Measurements from ENCODE around the gene MLC1.

The MLC1 gene

DNA sequence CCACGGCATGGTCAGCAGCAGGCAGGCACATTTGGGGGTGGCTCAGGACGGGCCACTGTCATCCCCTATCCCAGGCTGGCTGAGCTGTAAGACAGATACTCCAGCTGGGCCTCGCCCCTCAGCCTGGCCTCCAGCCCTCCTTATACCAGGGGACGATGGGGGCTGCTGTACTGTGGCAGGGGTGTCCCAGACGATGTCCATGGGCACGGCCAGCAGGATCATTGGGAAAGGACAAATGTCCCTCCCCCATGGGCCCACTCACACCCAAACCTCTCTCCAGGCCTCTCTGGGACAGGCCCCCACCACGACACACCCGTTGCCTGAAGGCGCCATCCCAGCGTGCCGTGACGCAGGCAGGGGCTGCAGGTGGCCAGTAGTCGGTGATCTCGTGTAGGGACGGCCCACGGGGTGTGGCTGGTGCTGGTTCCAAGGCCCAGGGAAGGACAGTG lies 71.1 kb downstream of the MLC1 start:
- Histone ChIP-seq H3K4me3 (ENCODE audit: severe bottlenecking) (no peak overlapping the region), H3K4me1 (ENCODE audit: insufficient read depth, poor library complexity, severe bottlenecking) (peaks cover 7% of the 10 kb centered on the region), H3K27me3 (ENCODE audit: insufficient read depth, poor library complexity, severe bottlenecking) (peaks cover 37% of the 10 kb centered on the region), H3K27ac (ENCODE audit: poor library complexity, severe bottlenecking) (no peak overlapping the region), H3K9me3 (ENCODE audit: severe bottlenecking) (no peaks in the 10 kb centered on the region), H3K36me3 (ENCODE audit: low read depth) (no peaks in the 10 kb centered on the region)
- ATAC-seq (ENCODE audit: low read depth): no peak
- TF ChIP-seq, protein P1, sequence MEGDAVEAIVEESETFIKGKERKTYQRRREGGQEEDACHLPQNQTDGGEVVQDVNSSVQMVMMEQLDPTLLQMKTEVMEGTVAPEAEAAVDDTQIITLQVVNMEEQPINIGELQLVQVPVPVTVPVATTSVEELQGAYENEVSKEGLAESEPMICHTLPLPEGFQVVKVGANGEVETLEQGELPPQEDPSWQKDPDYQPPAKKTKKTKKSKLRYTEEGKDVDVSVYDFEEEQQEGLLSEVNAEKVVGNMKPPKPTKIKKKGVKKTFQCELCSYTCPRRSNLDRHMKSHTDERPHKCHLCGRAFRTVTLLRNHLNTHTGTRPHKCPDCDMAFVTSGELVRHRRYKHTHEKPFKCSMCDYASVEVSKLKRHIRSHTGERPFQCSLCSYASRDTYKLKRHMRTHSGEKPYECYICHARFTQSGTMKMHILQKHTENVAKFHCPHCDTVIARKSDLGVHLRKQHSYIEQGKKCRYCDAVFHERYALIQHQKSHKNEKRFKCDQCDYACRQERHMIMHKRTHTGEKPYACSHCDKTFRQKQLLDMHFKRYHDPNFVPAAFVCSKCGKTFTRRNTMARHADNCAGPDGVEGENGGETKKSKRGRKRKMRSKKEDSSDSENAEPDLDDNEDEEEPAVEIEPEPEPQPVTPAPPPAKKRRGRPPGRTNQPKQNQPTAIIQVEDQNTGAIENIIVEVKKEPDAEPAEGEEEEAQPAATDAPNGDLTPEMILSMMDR (IDR thresholded peaks at IDR 0.05; ENCODE audit: poor library complexity, severe bottlenecking): no peak
- DNase-seq (ENCODE audit: low spot score): no peak

DNA sequence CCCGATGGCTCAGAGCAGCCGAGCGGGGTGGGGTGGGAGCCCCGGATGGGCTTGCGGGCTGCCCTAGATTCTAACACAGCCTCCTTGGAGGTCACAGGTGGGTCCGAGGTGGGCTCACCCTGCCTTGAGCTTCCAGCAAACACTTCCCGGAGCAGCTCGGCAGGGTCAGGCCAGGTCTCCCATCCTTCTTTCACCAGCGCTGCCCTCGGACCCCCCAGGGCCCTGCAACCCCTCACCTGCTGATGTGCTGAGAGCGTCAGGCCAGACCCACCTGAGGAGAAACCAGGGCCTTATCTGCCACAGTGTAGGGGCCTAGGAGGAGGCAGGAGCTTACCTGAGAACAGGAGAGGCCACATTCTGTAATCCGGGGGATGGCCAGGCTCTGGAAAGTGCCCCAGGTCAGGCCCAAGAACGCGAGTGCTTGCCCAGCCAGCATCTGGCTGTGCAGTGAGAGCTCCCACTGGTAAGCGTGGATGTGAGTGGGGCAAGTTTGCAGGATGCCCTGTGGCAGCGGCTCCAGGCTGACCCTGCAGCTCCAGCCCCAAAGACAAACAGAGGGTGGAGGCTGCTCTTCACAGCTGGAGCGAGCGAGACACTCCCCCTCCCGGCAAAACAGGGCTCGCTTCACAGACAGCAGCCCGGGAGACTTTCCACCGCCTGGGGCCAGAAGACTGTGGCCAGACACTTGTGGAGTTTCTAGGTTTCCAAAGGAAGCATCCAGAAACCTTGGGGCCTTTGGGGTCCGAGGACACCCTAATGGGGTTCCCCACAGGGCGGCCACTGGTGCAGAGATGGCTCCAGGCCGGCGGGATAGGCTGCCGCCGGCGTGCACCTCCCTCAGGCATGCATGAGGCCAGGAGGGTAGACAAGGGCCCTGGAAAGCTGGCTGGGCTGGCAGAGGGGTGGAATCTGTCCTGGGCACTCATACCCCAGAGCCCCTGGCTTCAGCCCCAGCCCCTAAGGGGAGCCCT lies 72.7 kb downstream of the MLC1 start, which contains the start of gene IL17REL:
TSS of gene IL17REL (minus strand) at position 555 of the 971 bp plus-strand sequence. CDS start at position 436, 119 bp downstream.
- peaks cover 37% of the 10 kb centered on the region for H3K27me3 ChIP-seq (ENCODE audit: insufficient read depth, poor library complexity, severe bottlenecking)
- no peaks in the 10 kb centered on the region for H3K9me3 ChIP-seq (ENCODE audit: severe bottlenecking)
- ATAC-seq (ENCODE audit: low read depth): no peak

DNA sequence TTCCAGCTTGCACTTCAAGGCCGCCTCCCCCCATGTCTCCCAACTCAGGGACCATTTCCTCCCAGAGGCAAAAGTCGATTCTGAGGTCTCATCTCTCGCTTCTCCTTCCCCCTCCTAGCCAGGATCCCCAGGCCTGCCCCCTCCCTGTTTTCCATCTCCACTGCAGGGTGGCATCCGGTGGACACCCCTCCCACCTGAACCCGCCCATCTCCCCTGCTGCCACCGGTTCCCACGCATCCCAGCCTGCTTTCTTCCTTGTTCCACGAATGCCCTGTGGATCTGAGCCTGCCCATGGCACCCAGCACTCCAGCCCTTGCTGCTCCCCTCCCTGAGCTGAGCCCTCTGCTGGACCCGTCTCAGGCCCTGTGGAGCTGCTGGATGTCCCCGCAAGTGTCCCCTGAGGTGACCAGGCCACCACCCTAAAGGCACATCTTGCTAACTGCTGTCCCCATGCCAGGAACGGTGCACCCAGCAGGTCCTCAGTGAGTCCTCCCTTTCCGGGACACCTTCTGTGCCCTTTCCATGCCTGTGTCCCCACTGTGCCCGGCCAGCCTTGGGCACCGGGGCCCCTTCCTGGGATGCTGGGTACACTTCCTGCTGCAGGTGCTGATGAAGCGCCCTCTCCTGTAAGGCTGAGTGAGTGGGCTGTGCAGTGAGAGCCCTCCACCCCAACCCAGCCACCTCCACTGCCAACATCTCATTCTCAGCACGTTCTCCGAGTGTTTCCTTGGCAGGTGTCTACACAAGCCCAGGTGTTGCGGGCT lies 73.6 kb downstream of the MLC1 start:
- Histone ChIP-seq H3K4me3 (ENCODE audit: severe bottlenecking) (no peak overlapping the region), H3K4me1 (ENCODE audit: insufficient read depth, poor library complexity, severe bottlenecking) (peaks cover 3% of the 10 kb centered on the region), H3K36me3 (ENCODE audit: low read depth) (no peaks in the 10 kb centered on the region), H3K27ac (ENCODE audit: poor library complexity, severe bottlenecking) (no peak overlapping the region), H3K27me3 (ENCODE audit: insufficient read depth, poor library complexity, severe bottlenecking) (peaks cover 37% of the 10 kb centered on the region), H3K9me3 (ENCODE audit: severe bottlenecking) (no peaks in the 10 kb centered on the region)
- no peak for ATAC-seq (ENCODE audit: low read depth)
- DNase-seq (ENCODE audit: low spot score): no peak
- TF ChIP-seq, protein P1 (IDR thresholded peaks at IDR 0.05; ENCODE audit: poor library complexity, severe bottlenecking): no peak

More for the DNA sequence above, 72.7 kb downstream of the MLC1 start, which contains the start of gene IL17REL:
- TF ChIP-seq, protein P1 (IDR thresholded peaks at IDR 0.05; ENCODE audit: poor library complexity, severe bottlenecking): no peak
- Histone ChIP-seq H3K36me3 (ENCODE audit: low read depth) (no peaks in the 10 kb centered on the region), H3K4me1 (ENCODE audit: insufficient read depth, poor library complexity, severe bottlenecking) (peaks cover 7% of the 10 kb centered on the region), H3K4me3 (ENCODE audit: severe bottlenecking) (no peak within 1 kb of the TSS), H3K27ac (ENCODE audit: poor library complexity, severe bottlenecking) (no peak within 1 kb of the TSS)
- peak; percentile 64 for DNase-seq (ENCODE audit: low spot score)

DNA sequence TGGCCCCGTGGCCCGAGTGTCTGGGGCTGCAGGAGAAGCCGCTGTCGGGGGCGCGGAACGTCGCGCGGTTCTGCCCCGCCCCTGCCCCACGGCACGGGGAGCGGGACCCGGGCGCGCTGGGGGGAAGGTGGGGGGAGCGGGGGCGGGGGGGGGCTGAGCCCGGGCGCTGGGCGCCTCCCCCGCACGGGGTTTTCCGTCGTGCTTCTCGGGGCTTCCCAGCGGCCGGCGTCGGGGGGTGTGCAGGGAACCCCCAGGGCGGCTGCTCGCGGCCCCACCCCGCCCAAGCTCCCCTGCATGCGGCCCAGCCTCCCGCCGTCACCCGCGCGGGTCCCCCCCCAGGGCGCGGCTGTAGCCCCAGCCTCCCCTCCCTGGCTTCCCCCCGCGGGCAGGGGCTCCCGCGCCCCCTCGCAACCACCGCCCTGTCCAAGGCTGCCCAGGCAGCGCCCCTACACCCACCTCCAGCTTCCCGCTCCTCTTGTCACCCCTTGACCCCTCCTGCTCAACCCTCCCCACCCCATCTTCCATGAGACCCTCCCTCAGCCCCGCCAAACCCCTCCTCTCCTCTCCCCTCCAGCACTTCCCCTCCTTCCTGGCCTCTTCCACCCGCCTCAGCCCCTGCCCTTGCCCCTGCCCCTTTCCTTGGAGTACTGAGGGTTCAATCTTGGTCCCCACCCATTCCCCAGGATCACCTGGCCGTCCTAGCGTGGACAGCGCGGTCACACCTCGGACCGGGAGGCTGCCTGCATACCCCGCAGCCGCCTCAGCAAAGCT lies 74.4 kb downstream of the MLC1 start:
- Histone ChIP-seq H3K27me3 (ENCODE audit: insufficient read depth, poor library complexity, severe bottlenecking) (peaks cover 37% of the 10 kb centered on the region), H3K4me1 (ENCODE audit: insufficient read depth, poor library complexity, severe bottlenecking) (no peaks in the 10 kb centered on the region), H3K4me3 (ENCODE audit: severe bottlenecking) (no peak overlapping the region), H3K36me3 (ENCODE audit: low read depth) (no peaks in the 10 kb centered on the region), H3K9me3 (ENCODE audit: severe bottlenecking) (no peaks in the 10 kb centered on the region), H3K27ac (ENCODE audit: poor library complexity, severe bottlenecking) (no peak overlapping the region)
- ATAC-seq (ENCODE audit: low read depth) (no peak), DNase-seq (ENCODE audit: low spot score) (no peak)
- TF ChIP-seq, protein P1 (IDR thresholded peaks at IDR 0.05; ENCODE audit: poor library complexity, severe bottlenecking): no peak

Data from RWPE2 (cell line).